A673 (cell line): Measurements from ENCODE around the gene TAS1R3. TPM values are rescaled to one million over a fixed set of nuclear protein-coding genes. Genes with fewer than 3 reads are reported as not detected.

Experiments
- BruUV-seq: library from RNA; stranded (reverse); fragments of 400-500 nt; replicated peaks from 2 replicates; lab custom pipeline; 2021; lab: Mats Ljungman, UMichigan
- CTCF ChIA-PET: fragments of 300-600 bp; sonication (Branson Sonifier 250); formaldehyde crosslinking; loops from one replicate; lab custom pipeline; 2022; ENCODE audit warnings: antibody characterized with exemption; lab: Charles Lee
- POLR2A ChIA-PET: fragments of 300-600 bp; sonication (Branson Sonifier 250); formaldehyde crosslinking; loops from one replicate; lab custom pipeline; 2022; ENCODE audit warnings: antibody characterized with exemption; ENCODE audit not compliant: low non-redundant PET; lab: Charles Lee
- DNase-seq: peaks from one replicate; pipeline ENCODE4 v3.0.0-alpha.2; 2015; ENCODE audit warnings: low spot score
- H3K27ac ChIP-seq: fragments of 200-600 bp; sonication (generic); 2 replicates; pipeline ENCODE4 v1.5.1; 2016; ENCODE audit warnings: mixed run types, low read depth, mild to moderate bottlenecking, mixed read lengths, antibody characterized with exemption, low read length; ENCODE audit not compliant: poor library complexity, severe bottlenecking
- H3K27me3 ChIP-seq: fragments of 200-600 bp; sonication (generic); replicated peaks from 2 replicates; pipeline ENCODE4 v1.6.1; 2017; ENCODE audit warnings: mixed run types, low read depth, mild to moderate bottlenecking, mixed read lengths, antibody characterized with exemption, low read length; ENCODE audit not compliant: insufficient read depth, poor library complexity
- H3K36me3 ChIP-seq: fragments of 200-600 bp; sonication (generic); 2 replicates; pipeline ENCODE4 v1.6.1; 2016; ENCODE audit warnings: mixed run types, mild to moderate bottlenecking, mixed read lengths, antibody characterized with exemption, low read length; ENCODE audit not compliant: insufficient read depth, poor library complexity, severe bottlenecking
- H3K4me1 ChIP-seq: fragments of 200-600 bp; sonication (generic); 2 replicates; pipeline ENCODE4 v1.6.1; 2017; ENCODE audit warnings: mixed run types, mild to moderate bottlenecking, mixed read lengths, antibody characterized with exemption, low read length; ENCODE audit not compliant: insufficient read depth, poor library complexity, severe bottlenecking
- H3K4me3 ChIP-seq: fragments of 200-600 bp; sonication (generic); 2 replicates; pipeline ENCODE4 v1.5.1; 2016; ENCODE audit warnings: low read depth, mixed run types, mild to moderate bottlenecking, mixed read lengths, low read length; ENCODE audit not compliant: poor library complexity, severe bottlenecking
- H3K9me3 ChIP-seq: fragments of 200-600 bp; sonication (generic); 2 replicates; pipeline ENCODE4 v1.6.1; 2016; ENCODE audit warnings: mixed run types, low read depth, mild to moderate bottlenecking, mixed read lengths, antibody characterized with exemption, low read length; ENCODE audit not compliant: poor library complexity, severe bottlenecking
- EZH2 ChIP-seq: fragments of 200-600 bp; sonication (generic); IDR thresholded peaks from 2 replicates; pipeline ENCODE4 v1.6.1; 2017; ENCODE audit warnings: borderline replicate concordance, low read depth, mild to moderate bottlenecking, mixed read lengths, antibody characterized with exemption, low read length; ENCODE audit not compliant: poor library complexity, severe bottlenecking
- intact Hi-C: fragments of 100-400 bp; cut with micrococcal nuclease; formaldehyde crosslinking; loops from one replicate; pipeline ENCODE4 v1.10.0; 2022; ENCODE audit not compliant: unreplicated experiment
- total RNA-seq: library from RNA; stranded (reverse); gene quantifications from 2 replicates; pipeline ENCODE4 v1.2.3, GENCODE V29; 2021
- TF ChIP-seq, protein P1 (sequence below): fragments of 300-800, 200-600 bp; sonication (generic); conservative IDR thresholded peaks from 2 replicates; pipeline ENCODE4 v1.5.1; 2017; ENCODE audit warnings: low read depth, mild to moderate bottlenecking, antibody characterized with exemption, low read length, moderate library complexity, mixed read lengths

The TAS1R3 gene
- total RNA-seq, 1 experiment from 2014 or later = 0.21 TPM

DNA sequence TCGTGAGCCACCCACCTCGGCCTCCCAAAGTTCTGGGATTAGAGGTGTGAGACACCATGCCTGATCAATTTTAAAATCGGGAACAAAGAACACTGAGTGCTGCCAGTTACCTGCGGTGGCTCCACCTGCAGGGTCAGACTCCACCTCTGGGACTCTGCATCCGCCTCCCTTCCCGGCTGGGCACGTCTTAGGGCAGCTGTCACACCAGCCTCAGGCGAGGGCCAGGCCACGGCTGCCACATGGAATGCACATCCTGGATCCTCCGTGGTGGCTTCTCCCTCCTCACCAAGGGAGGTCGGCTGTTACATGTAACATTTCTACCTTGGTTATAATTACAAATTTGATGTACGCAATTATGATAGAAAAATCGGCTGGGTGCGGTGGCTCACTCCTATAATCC is 33.2 kb downstream of the TAS1R3 start:
- no TSS peak for BruUV-seq
- intact Hi-C loops = no loop called here
- CTCF ChIA-PET = no interaction called here

GRCh38 chr1:1365875-1366698 is 35.0 kb downstream of the TAS1R3 start:
- Histone ChIP-seq H3K4me1 (no peaks in the 10 kb centered on the region), H3K27me3 (no peaks in the 10 kb centered on the region), H3K9me3 (no peaks in the 10 kb centered on the region), H3K4me3 (no peak overlapping the region), H3K36me3 (no peaks in the 10 kb centered on the region), H3K27ac (no peak overlapping the region)
- ChIA-PET CTCF (no interaction called here), POLR2A (no interaction called here)
- no peak for TF ChIP-seq EZH2
- TF ChIP-seq, protein P1, sequence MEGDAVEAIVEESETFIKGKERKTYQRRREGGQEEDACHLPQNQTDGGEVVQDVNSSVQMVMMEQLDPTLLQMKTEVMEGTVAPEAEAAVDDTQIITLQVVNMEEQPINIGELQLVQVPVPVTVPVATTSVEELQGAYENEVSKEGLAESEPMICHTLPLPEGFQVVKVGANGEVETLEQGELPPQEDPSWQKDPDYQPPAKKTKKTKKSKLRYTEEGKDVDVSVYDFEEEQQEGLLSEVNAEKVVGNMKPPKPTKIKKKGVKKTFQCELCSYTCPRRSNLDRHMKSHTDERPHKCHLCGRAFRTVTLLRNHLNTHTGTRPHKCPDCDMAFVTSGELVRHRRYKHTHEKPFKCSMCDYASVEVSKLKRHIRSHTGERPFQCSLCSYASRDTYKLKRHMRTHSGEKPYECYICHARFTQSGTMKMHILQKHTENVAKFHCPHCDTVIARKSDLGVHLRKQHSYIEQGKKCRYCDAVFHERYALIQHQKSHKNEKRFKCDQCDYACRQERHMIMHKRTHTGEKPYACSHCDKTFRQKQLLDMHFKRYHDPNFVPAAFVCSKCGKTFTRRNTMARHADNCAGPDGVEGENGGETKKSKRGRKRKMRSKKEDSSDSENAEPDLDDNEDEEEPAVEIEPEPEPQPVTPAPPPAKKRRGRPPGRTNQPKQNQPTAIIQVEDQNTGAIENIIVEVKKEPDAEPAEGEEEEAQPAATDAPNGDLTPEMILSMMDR = no peak
- TSS peak; percentile 53 for BruUV-seq
- intact Hi-C loops = no loop called here
- no peak for DNase-seq

More for the DNA sequence above, 33.2 kb downstream of the TAS1R3 start:
- Histone ChIP-seq H3K27me3 (no peaks in the 10 kb centered on the region), H3K36me3 (no peaks in the 10 kb centered on the region), H3K9me3 (no peaks in the 10 kb centered on the region), H3K4me1 (no peaks in the 10 kb centered on the region), H3K27ac (no peak overlapping the region), H3K4me3 (no peak overlapping the region)
- POLR2A ChIA-PET = no interaction called here
- TF ChIP-seq, protein P1 = no peak
- no peak for TF ChIP-seq EZH2
- no peak for DNase-seq

DNA sequence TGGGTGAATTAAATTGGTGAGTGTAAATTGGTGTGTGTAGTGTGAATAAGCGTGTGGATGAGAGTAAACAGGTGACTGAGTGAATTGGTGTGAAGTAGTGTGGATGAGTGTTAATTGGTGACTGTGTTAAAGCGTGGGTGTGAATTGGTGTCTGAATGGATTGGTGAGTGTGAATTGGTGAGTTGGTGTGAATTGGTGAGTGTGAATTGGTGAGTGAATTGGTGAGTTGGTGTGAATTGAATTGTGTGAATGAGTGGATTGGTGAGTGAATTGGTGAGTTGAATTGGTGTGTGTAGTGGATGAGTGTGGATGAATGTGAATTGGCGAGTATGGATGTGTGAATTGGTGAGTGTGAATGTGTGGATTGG is 35.6 kb downstream of the TAS1R3 start:
- CTCF ChIA-PET = no interaction called here
- BruUV-seq = no TSS peak
- POLR2A ChIA-PET = no interaction called here
- Histone ChIP-seq H3K27ac (no peak overlapping the region), H3K4me1 (no peaks in the 10 kb centered on the region), H3K9me3 (no peaks in the 10 kb centered on the region), H3K4me3 (no peak overlapping the region), H3K27me3 (no peaks in the 10 kb centered on the region), H3K36me3 (no peaks in the 10 kb centered on the region)
- intact Hi-C loops = no loop called here
- TF ChIP-seq, protein P1 = no peak
- TF ChIP-seq EZH2 = no peak
- DNase-seq = no peak
